HepG2 (cell line): ENCODE measurements around the gene POU6F2. TPM values are rescaled to one million over a fixed set of nuclear protein-coding genes. Genes with fewer than 3 reads are reported as not detected.

Experiments
- ATAC-seq: fragments of 200-7000 bp; cut with Tn5 transposase; 3 replicates; pipeline ENCODE4 v1.9.1; 2020; ENCODE audit warnings: mild to moderate bottlenecking, moderate library complexity
- BruUV-seq: library from RNA; stranded (reverse); fragments of 400-500 nt; replicated peaks from 2 replicates; lab custom pipeline; 2021; lab: Mats Ljungman, UMichigan
- CTCF ChIA-PET: fragments of 300-600 bp; formaldehyde crosslinking; extraction: SDS; loops from one replicate; lab custom pipeline; 2021; ENCODE audit warnings: low total read pairs, inconsistent platforms, low intra/inter-chr PET ratio; lab: Yijun Ruan, JAX
- POLR2A ChIA-PET: fragments of 350-600 bp; sonication (Branson Sonifier 250); formaldehyde crosslinking; loops from one replicate; lab custom pipeline; 2020; ENCODE audit warnings: antibody characterized with exemption, inconsistent platforms; lab: Yijun Ruan, JAX
- DNase-seq: peaks from one replicate; pipeline ENCODE4 v3.0.0-alpha.2; 2015; ENCODE audit warnings: low spot score
- FAIRE-seq: peaks from 3 replicates; lab custom pipeline; 2011; peaks lifted over from hg19 to GRCh38; lab: Jason Lieb, UNC
- H2AFZ ChIP-seq: one replicate; pipeline ENCODE4 v1.6.1; 2011; ENCODE audit warnings: low read length, inconsistent platforms
- H3K27ac ChIP-seq: fragments of 300-600 bp; 3 replicates; pipeline ENCODE4 v1.8.0; 2011; ENCODE audit warnings: mixed run types, mild to moderate bottlenecking, mixed read lengths, low read length, inconsistent platforms; ENCODE audit not compliant: insufficient read depth; ENCODE audit errors: extremely low read length
- H3K27me3 ChIP-seq, 2 experiments: fragments of 200-600 bp in 1 of 2; 2 replicates in 1 of 2; 3 replicates in 1 of 2; pipeline versions ENCODE4 v1.6.0 to v1.8.0; 2011; ENCODE audit warnings: low read length in 2 of 2, mild to moderate bottlenecking in 2 of 2, moderate library complexity in 2 of 2, inconsistent platforms in 1 of 2; ENCODE audit not compliant: insufficient read depth in 2 of 2, control insufficient read depth in 1 of 2
- H3K36me3 ChIP-seq, 2 experiments: fragments of 200-600 bp in 1 of 2; replicated peaks in 1 of 2; 2 replicates in 1 of 2; 3 replicates in 1 of 2; pipeline versions ENCODE4 v1.5.1 to v1.8.0; 2011; ENCODE audit warnings: low read length in 2 of 2, inconsistent platforms in 1 of 2; ENCODE audit not compliant: insufficient read depth in 2 of 2, control insufficient read depth in 1 of 2
- H3K4me1 ChIP-seq: 2 replicates; pipeline ENCODE4 v1.5.1; 2012; ENCODE audit warnings: low read length, inconsistent platforms; ENCODE audit not compliant: insufficient read depth
- H3K4me2 ChIP-seq: 2 replicates; pipeline ENCODE4 v1.6.0; 2011; ENCODE audit warnings: low read depth, low read length, inconsistent platforms
- H3K4me3 ChIP-seq, 3 experiments: fragments of 200-600 bp in 1 of 3; sonication (generic), shearing (Covaris generic) in 1 of 3; replicated peaks in 1 of 3; 2 replicates each; pipeline ENCODE4 v1.5.1; 2011 to 2016; ENCODE audit warnings: low read length in 3 of 3, inconsistent platforms in 2 of 3, low read depth in 2 of 3, mild to moderate bottlenecking in 2 of 3, control low read depth in 1 of 3, mixed read lengths in 1 of 3; ENCODE audit not compliant: insufficient read depth in 1 of 3
- H3K79me2 ChIP-seq: one replicate; pipeline ENCODE4 v1.6.1; 2011; ENCODE audit warnings: low read length, inconsistent platforms; ENCODE audit not compliant: insufficient read depth
- H3K9ac ChIP-seq: 2 replicates; pipeline ENCODE4 v1.6.0; 2011; ENCODE audit warnings: mild to moderate bottlenecking, low read depth, low read length, inconsistent platforms; ENCODE audit not compliant: insufficient read depth
- H3K9me3 ChIP-seq: 2 replicates; pipeline ENCODE4 v1.5.1; 2012; ENCODE audit warnings: mild to moderate bottlenecking, low read length
- H4K20me1 ChIP-seq: 2 replicates; pipeline ENCODE4 v1.6.0; 2011; ENCODE audit warnings: inconsistent platforms, mild to moderate bottlenecking, low read length, moderate library complexity; ENCODE audit not compliant: insufficient read depth
- FIP1L1 ChIP-seq: fragments of 200-400 bp; formaldehyde crosslinking; IDR thresholded peaks from 2 replicates; pipeline ENCODE4 v1.6.1; 2018; ENCODE audit warnings: low read depth, mild to moderate bottlenecking, low read length, moderate library complexity, borderline replicate concordance; ENCODE audit not compliant: insufficient read depth
- FOSL2 ChIP-seq: sonication (generic); formaldehyde crosslinking; IDR thresholded peaks from 2 replicates; pipeline ENCODE4 v1.4.0; 2020; ENCODE audit warnings: missing genetic modification reagents
- ZNF142 ChIP-seq: sonication (generic); formaldehyde crosslinking; IDR thresholded peaks from 2 replicates; pipeline ENCODE4 v1.4.0; 2020; ENCODE audit warnings: missing genetic modification reagents
- ZNF576 ChIP-seq: sonication (generic); formaldehyde crosslinking; IDR thresholded peaks from 2 replicates; pipeline ENCODE4 v1.4.0; 2020; ENCODE audit warnings: mild to moderate bottlenecking, missing genetic modification reagents
- WGBS: methylation state at CpG from one replicate; pipeline ENCODE4 v1.1.6; 2017; ENCODE audit warnings: low lambda C conversion rate; 5-methylcytosine and 5-hydroxymethylcytosine counted together
- in situ Hi-C: cut with HindIII; loops from 2 replicates; pipeline ENCODE4 v1.10.0; 2017; ENCODE audit warnings: low pct_unique_long_range_greater_than_20kb; ENCODE audit not compliant: extremely low pct_ligation_motif_present
- intact Hi-C: fragments of 100-400 bp; cut with micrococcal nuclease; formaldehyde crosslinking; loops from one replicate; pipeline ENCODE4 v1.10.0; 2022; ENCODE audit not compliant: unreplicated experiment
- polyA plus RNA-seq, 8 experiments: library from polyadenylated mRNA; depleted of rRNA in 3 of 8; stranded (reverse) in 7 of 8; unstranded in 1 of 8; fragments of >200 nt; fragmentation: Illumina TruSeq in 4 of 8; extraction: Trizol in 4 of 8; gene quantifications; 2 replicates each; pipeline versions ENCODE4 v1.2.1 to v1.2.3, GENCODE V29; 2011 to 2016; ENCODE audit warnings: low read depth in 4 of 8, missing spikeins in 1 of 8, mixed read lengths in 1 of 8; ENCODE audit not compliant: insufficient read depth in 1 of 8
- total RNA-seq, 5 experiments: library from RNA; depleted of rRNA; stranded (reverse); fragments of >200 nt; fragmentation: Illumina TruSeq; extraction: Trizol; gene quantifications; 2 replicates each; pipeline ENCODE4 v1.2.3, GENCODE V29; 2016; ENCODE audit warnings: low read depth in 1 of 5

The POU6F2 gene
- total and polyA plus RNA-seq, 2 of the 13 experiments (the other 11 are each of a cell fraction or from before 2014, with no cell fraction given), result not detected

GRCh38 chr7:39265641-39266591 lies 288.2 kb downstream of the POU6F2 start:
- Histone ChIP-seq H2AFZ (no peak overlapping the region), H3K4me3 (no peak overlapping the region), H3K9me3 (no peaks in the 10 kb centered on the region), H3K4me2 (no peak overlapping the region), H3K36me3 (no peaks in the 10 kb centered on the region), H3K9ac (no peak overlapping the region), H3K4me1 (no peaks in the 10 kb centered on the region), H3K79me2 (no peaks in the 10 kb centered on the region), H4K20me1 (no peaks in the 10 kb centered on the region), H3K27me3 (no peaks in the 10 kb centered on the region), H3K27ac (no peak overlapping the region)
- in situ Hi-C loops (no loop called here), intact Hi-C loops (no loop called here)
- 46% methylated on average over 9 of the region's 9 CpGs for WGBS
- no TSS peak for BruUV-seq
- DNase-seq, result no peak
- CTCF ChIA-PET, result no interaction called here
- FAIRE-seq, result no peak
- TF ChIP-seq FOSL2 (CRISPR knock-in tag) (no peak), ZNF142 (CRISPR knock-in tag) (no peak), FIP1L1 (no peak), ZNF576 (CRISPR knock-in tag) (no peak)
- ATAC-seq, result no peak
- POLR2A ChIA-PET, result no interaction called here
